Ishikawa (cell line): ENCODE data around the gene SREBF1.

ENCODE experiments used
- CEBPB ChIP-seq: IDR thresholded peaks from 2 replicates; pipeline ENCODE4 v1.6.1; 2012
- CREB1 ChIP-seq: IDR thresholded peaks from 2 replicates; pipeline ENCODE4 v1.6.1; 2012; ENCODE audit warnings: low read depth
- EGR1 ChIP-seq: IDR thresholded peaks from 2 replicates; pipeline ENCODE4 v1.6.1; 2012
- EP300 ChIP-seq: IDR thresholded peaks from 2 replicates; pipeline ENCODE4 v1.6.1; 2012; ENCODE audit warnings: borderline replicate concordance
- FOXM1 ChIP-seq: IDR thresholded peaks from 2 replicates; pipeline ENCODE4 v1.6.1; 2012; ENCODE audit warnings: low read depth, borderline replicate concordance
- MAX ChIP-seq: IDR thresholded peaks from 2 replicates; pipeline ENCODE4 v1.6.1; 2012
- NFIC ChIP-seq: IDR thresholded peaks from 2 replicates; pipeline ENCODE4 v1.6.1; 2012
- RAD21 ChIP-seq: IDR thresholded peaks from 2 replicates; pipeline ENCODE4 v1.6.1; 2012; ENCODE audit warnings: low read depth
- REST ChIP-seq: IDR thresholded peaks from 2 replicates; pipeline ENCODE4 v1.6.1; 2012; ENCODE audit warnings: low read depth, mild to moderate bottlenecking
- TAF1 ChIP-seq: IDR thresholded peaks from 2 replicates; pipeline ENCODE4 v1.6.1; 2012; ENCODE audit warnings: low read depth, mild to moderate bottlenecking
- TCF12 ChIP-seq: IDR thresholded peaks from 2 replicates; pipeline ENCODE4 v1.6.1; 2012; ENCODE audit warnings: low read depth
- TEAD4 ChIP-seq: IDR thresholded peaks from 2 replicates; pipeline ENCODE4 v1.6.1; 2012
- USF1 ChIP-seq: IDR thresholded peaks from 2 replicates; pipeline ENCODE4 v1.6.1; 2012
- YY1 ChIP-seq: IDR thresholded peaks from 2 replicates; pipeline ENCODE4 v1.6.1; 2012; ENCODE audit warnings: low read depth
- ZBTB7A ChIP-seq: IDR thresholded peaks from 2 replicates; pipeline ENCODE4 v1.6.1; 2012; ENCODE audit warnings: low read depth

Gene SREBF1

GRCh38 chr17:17789828-17790636, 46.8 kb downstream of the SREBF1 start:
- no peak for TF ChIP-seq TAF1
- no peak for TF ChIP-seq ZBTB7A
- TF ChIP-seq TCF12 = no peak
- TF ChIP-seq MAX = no peak
- no peak for TF ChIP-seq CEBPB
- TF ChIP-seq TEAD4 = no peak
- no peak for TF ChIP-seq REST
- TF ChIP-seq EP300 = no peak
- no peak for TF ChIP-seq USF1

GRCh38 chr17:17789410-17789809, 47.4 kb downstream of the SREBF1 start:
- no peak for TF ChIP-seq REST
- TF ChIP-seq FOXM1 = no peak

GRCh38 chr17:17788967-17789366, 47.8 kb downstream of the SREBF1 start:
- no peak for TF ChIP-seq TAF1
- no peak for TF ChIP-seq CEBPB
- TF ChIP-seq TCF12 = no peak
- no peak for TF ChIP-seq NFIC
- no peak for TF ChIP-seq MAX
- no peak for TF ChIP-seq FOXM1
- TF ChIP-seq EGR1 = no peak
- no peak for TF ChIP-seq YY1
- TF ChIP-seq TEAD4 = no peak

GRCh38 chr17:17787568-17787967, 49.2 kb downstream of the SREBF1 start:
- TF ChIP-seq FOXM1 (no peak), USF1 (no peak), EP300 (0 out of 2 replicates have a peak, but pooled peaks have one; percentile 33), TCF12 (peak; percentile 59; the same call in 1 of the 2 replicates)

- TF ChIP-seq MAX (no peak), CREB1 (no peak), CEBPB (no peak), USF1 (no peak), FOXM1 (no peak), EGR1 (no peak), YY1 (no peak), TCF12 (no peak), ZBTB7A (no peak), RAD21 (no peak), REST (no peak), TEAD4 (no peak), EP300 (no peak), TAF1 (no peak), NFIC (no peak)
Observed at GRCh38 chr17:17786998-17787397, 49.8 kb downstream of the SREBF1 start.
